ENCODE data around the gene NTNG2. TPM values are rescaled to one million over a fixed set of nuclear protein-coding genes. Genes with fewer than 3 reads are reported as not detected.

The NTNG2 gene
- polyA plus RNA-seq, 1 donor = 0.40 TPM

GRCh38 chr9:132146575-132146974, 15.3 kb upstream of the NTNG2 start:
- WGBS (ENCODE audit: insufficient coverage, low lambda C conversion rate) = no CpG with 5 or more reads among the region's 13 CpGs
- no peaks in the 10 kb centered on the region for H3K9me3 ChIP-seq (ENCODE audit: control insufficient read depth, low read depth, low read length)

GRCh38 chr9:132147331-132147730, 14.5 kb upstream of the NTNG2 start:
- Histone ChIP-seq H3K27ac (ENCODE audit: low read length) (no peak overlapping the region), H3K9me3 (ENCODE audit: control insufficient read depth, low read depth, low read length) (no peaks in the 10 kb centered on the region), H3K4me3 (ENCODE audit: low read length) (no peak overlapping the region), H3K36me3 (ENCODE audit: control insufficient read depth, insufficient read depth, low read length) (no peaks in the 10 kb centered on the region), H3K27me3 (ENCODE audit: control insufficient read depth, insufficient read depth, low read length) (peaks cover 40% of the 10 kb centered on the region), H3K4me1 (ENCODE audit: control insufficient read depth, insufficient read depth, low read length) (no peaks in the 10 kb centered on the region)
- 84% methylated on average over 4 of the region's 4 CpGs for WGBS (ENCODE audit: insufficient coverage, low lambda C conversion rate)
- DNase-seq = no peak

More at GRCh38 chr9:132146575-132146974, 15.3 kb upstream of the NTNG2 start:
- Histone ChIP-seq H3K4me1 (ENCODE audit: control insufficient read depth, insufficient read depth, low read length) (peaks cover 1% of the 10 kb centered on the region), H3K4me3 (ENCODE audit: low read length) (no peak overlapping the region), H3K27me3 (ENCODE audit: control insufficient read depth, insufficient read depth, low read length) (peaks cover 48% of the 10 kb centered on the region), H3K36me3 (ENCODE audit: control insufficient read depth, insufficient read depth, low read length) (no peaks in the 10 kb centered on the region), H3K27ac (ENCODE audit: low read length) (no peak overlapping the region)
- no peak for DNase-seq

- WGBS (ENCODE audit: insufficient coverage, low lambda C conversion rate) = no CpG with 5 or more reads among the region's 8 CpGs
- Histone ChIP-seq H3K36me3 (ENCODE audit: control insufficient read depth, insufficient read depth, low read length) (no peaks in the 10 kb centered on the region), H3K27ac (ENCODE audit: low read length) (no peak overlapping the region), H3K9me3 (ENCODE audit: control insufficient read depth, low read depth, low read length) (no peaks in the 10 kb centered on the region), H3K27me3 (ENCODE audit: control insufficient read depth, insufficient read depth, low read length) (peaks cover 39% of the 10 kb centered on the region), H3K4me3 (ENCODE audit: low read length) (no peak overlapping the region), H3K4me1 (ENCODE audit: control insufficient read depth, insufficient read depth, low read length) (no peaks in the 10 kb centered on the region)
- DNase-seq = no peak
Measured at GRCh38 chr9:132147839-132148238, 14.0 kb upstream of the NTNG2 start.

- no CpG with 5 or more reads among the region's 10 CpGs for WGBS (ENCODE audit: insufficient coverage, low lambda C conversion rate)
- Histone ChIP-seq H3K27ac (ENCODE audit: low read length) (no peak overlapping the region), H3K27me3 (ENCODE audit: control insufficient read depth, insufficient read depth, low read length) (peaks cover 54% of the 10 kb centered on the region), H3K9me3 (ENCODE audit: control insufficient read depth, low read depth, low read length) (no peaks in the 10 kb centered on the region), H3K4me1 (ENCODE audit: control insufficient read depth, insufficient read depth, low read length) (no peaks in the 10 kb centered on the region), H3K4me3 (ENCODE audit: low read length) (no peak overlapping the region), H3K36me3 (ENCODE audit: control insufficient read depth, insufficient read depth, low read length) (no peaks in the 10 kb centered on the region)
- DNase-seq = no peak
Measured at GRCh38 chr9:132150256-132150655, 11.6 kb upstream of the NTNG2 start.

GRCh38 chr9:132151118-132151517, 10.7 kb upstream of the NTNG2 start:
- Histone ChIP-seq H3K4me3 (ENCODE audit: low read length) (no peak overlapping the region), H3K27ac (ENCODE audit: low read length) (no peak overlapping the region)

GRCh38 chr9:132152231-132152630, 9.6 kb upstream of the NTNG2 start:
- H3K9me3 ChIP-seq (ENCODE audit: control insufficient read depth, low read depth, low read length) = no peaks in the 10 kb centered on the region
- no peak for DNase-seq
- peaks cover 62% of the 10 kb centered on the region for H3K27me3 ChIP-seq (ENCODE audit: control insufficient read depth, insufficient read depth, low read length)
- no peak overlapping the region for H3K27ac ChIP-seq (ENCODE audit: low read length)
- H3K4me3 ChIP-seq (ENCODE audit: low read length) = no peak overlapping the region
- no peaks in the 10 kb centered on the region for H3K36me3 ChIP-seq (ENCODE audit: control insufficient read depth, insufficient read depth, low read length)
- no peaks in the 10 kb centered on the region for H3K4me1 ChIP-seq (ENCODE audit: control insufficient read depth, insufficient read depth, low read length)
- no CpG with 5 or more reads among the region's 10 CpGs for WGBS (ENCODE audit: insufficient coverage, low lambda C conversion rate)

More at GRCh38 chr9:132151118-132151517, 10.7 kb upstream of the NTNG2 start:
- no CpG with 5 or more reads among the region's 4 CpGs for WGBS (ENCODE audit: insufficient coverage, low lambda C conversion rate)
- Histone ChIP-seq H3K9me3 (ENCODE audit: control insufficient read depth, low read depth, low read length) (no peaks in the 10 kb centered on the region), H3K36me3 (ENCODE audit: control insufficient read depth, insufficient read depth, low read length) (no peaks in the 10 kb centered on the region), H3K27me3 (ENCODE audit: control insufficient read depth, insufficient read depth, low read length) (peaks cover 59% of the 10 kb centered on the region), H3K4me1 (ENCODE audit: control insufficient read depth, insufficient read depth, low read length) (no peaks in the 10 kb centered on the region)
- DNase-seq = no peak

GRCh38 chr9:132154863-132155567, 6.8 kb upstream of the NTNG2 start:
- no peaks in the 10 kb centered on the region for H3K36me3 ChIP-seq (ENCODE audit: control insufficient read depth, insufficient read depth, low read length)
- H3K4me1 ChIP-seq (ENCODE audit: control insufficient read depth, insufficient read depth, low read length) = no peaks in the 10 kb centered on the region
- no peaks in the 10 kb centered on the region for H3K9me3 ChIP-seq (ENCODE audit: control insufficient read depth, low read depth, low read length)
- 60% methylated on average over 1 of the region's 16 CpGs for WGBS (ENCODE audit: insufficient coverage, low lambda C conversion rate)
- DNase-seq = no peak
- no peak overlapping the region for H3K4me3 ChIP-seq (ENCODE audit: low read length)
- peaks cover 77% of the 10 kb centered on the region for H3K27me3 ChIP-seq (ENCODE audit: control insufficient read depth, insufficient read depth, low read length)
- H3K27ac ChIP-seq (ENCODE audit: low read length) = no peak overlapping the region

GRCh38 chr9:132155568-132155895, 6.3 kb upstream of the NTNG2 start:
- Histone ChIP-seq H3K36me3 (ENCODE audit: control insufficient read depth, insufficient read depth, low read length) (no peaks in the 10 kb centered on the region), H3K4me3 (ENCODE audit: low read length) (no peak overlapping the region), H3K4me1 (ENCODE audit: control insufficient read depth, insufficient read depth, low read length) (no peaks in the 10 kb centered on the region), H3K9me3 (ENCODE audit: control insufficient read depth, low read depth, low read length) (no peaks in the 10 kb centered on the region), H3K27me3 (ENCODE audit: control insufficient read depth, insufficient read depth, low read length) (peaks cover 79% of the 10 kb centered on the region), H3K27ac (ENCODE audit: low read length) (no peak overlapping the region)
- DNase-seq = no peak
- WGBS (ENCODE audit: insufficient coverage, low lambda C conversion rate) = no CpG with 5 or more reads among the region's 3 CpGs

GRCh38 chr9:132156262-132156661, 5.6 kb upstream of the NTNG2 start:
- no peaks in the 10 kb centered on the region for H3K9me3 ChIP-seq (ENCODE audit: control insufficient read depth, low read depth, low read length)
- no peaks in the 10 kb centered on the region for H3K4me1 ChIP-seq (ENCODE audit: control insufficient read depth, insufficient read depth, low read length)
- no peak overlapping the region for H3K27ac ChIP-seq (ENCODE audit: low read length)
- no CpG with 5 or more reads among the region's 5 CpGs for WGBS (ENCODE audit: insufficient coverage, low lambda C conversion rate)
- H3K27me3 ChIP-seq (ENCODE audit: control insufficient read depth, insufficient read depth, low read length) = peaks cover 85% of the 10 kb centered on the region
- DNase-seq = no peak
- no peaks in the 10 kb centered on the region for H3K36me3 ChIP-seq (ENCODE audit: control insufficient read depth, insufficient read depth, low read length)
- H3K4me3 ChIP-seq (ENCODE audit: low read length) = no peak overlapping the region

- Histone ChIP-seq H3K4me1 (ENCODE audit: control insufficient read depth, insufficient read depth, low read length) (no peaks in the 10 kb centered on the region), H3K27ac (ENCODE audit: low read length) (no peak overlapping the region), H3K36me3 (ENCODE audit: control insufficient read depth, insufficient read depth, low read length) (no peaks in the 10 kb centered on the region), H3K27me3 (ENCODE audit: control insufficient read depth, insufficient read depth, low read length) (peaks cover 89% of the 10 kb centered on the region), H3K4me3 (ENCODE audit: low read length) (no peak overlapping the region), H3K9me3 (ENCODE audit: control insufficient read depth, low read depth, low read length) (no peaks in the 10 kb centered on the region)
- DNase-seq = no peak
- no CpG with 5 or more reads among the region's 19 CpGs for WGBS (ENCODE audit: insufficient coverage, low lambda C conversion rate)
Measured at GRCh38 chr9:132157347-132158116, 4.3 kb upstream of the NTNG2 start.
